HEK293 (cell line): Measurements from ENCODE around the gene KLF7.

Experiments
- CTCF ChIA-PET: fragments of 350-600 bp; formaldehyde crosslinking; extraction: SDS; loops from one replicate; lab custom pipeline; 2021; ENCODE audit warnings: antibody characterized with exemption; lab: Yijun Ruan, JAX
- POLR2A ChIA-PET: fragments of 300-600 bp; formaldehyde crosslinking; extraction: SDS; loops from one replicate; lab custom pipeline; 2020; ENCODE audit warnings: antibody characterized with exemption, inconsistent platforms; lab: Yijun Ruan, JAX
- H3K27ac ChIP-seq: fragments of 200-500 bp; sonication (Bioruptor generic); 2 replicates; pipeline ENCODE4 v1.5.1; 2014; ENCODE audit warnings: low read depth, low read length, control low read depth, inconsistent platforms; ENCODE audit errors: extremely low read depth
- H3K36me3 ChIP-seq, 2 experiments: fragments of 200-500 bp in 1 of 2; sonication (Bioruptor generic) in 1 of 2; 1 replicate in 1 of 2; 2 replicates in 1 of 2; pipeline ENCODE4 v1.5.1; 2014 to 2017; ENCODE audit warnings: inconsistent platforms in 2 of 2, low read length in 2 of 2; ENCODE audit not compliant: control insufficient read depth in 2 of 2, insufficient read depth in 1 of 2
- H3K4me1 ChIP-seq: fragments of 200-500 bp; sonication (Bioruptor generic); 2 replicates; pipeline ENCODE4 v1.5.1; 2014; ENCODE audit warnings: mild to moderate bottlenecking, low read length, inconsistent platforms; ENCODE audit not compliant: control insufficient read depth, insufficient read depth
- H3K4me3 ChIP-seq: 2 replicates; pipeline ENCODE4 v1.5.1; 2011; ENCODE audit warnings: low read depth, mild to moderate bottlenecking, control low read depth, low read length, moderate library complexity
- H3K9me3 ChIP-seq: fragments of 200-500 bp; sonication (Bioruptor generic); 2 replicates; pipeline ENCODE4 v1.5.1; 2014; ENCODE audit warnings: low read depth, low read length, inconsistent platforms; ENCODE audit not compliant: control insufficient read depth, insufficient read depth
- AEBP2 ChIP-seq: fragments of 450-650 bp; formaldehyde crosslinking; IDR thresholded peaks from 2 replicates; pipeline ENCODE4 v1.5.1; 2016; ENCODE audit warnings: missing biosample characterization, missing genetic modification characterization, borderline replicate concordance
- IKZF3 ChIP-seq: fragments of 450-650 bp; IDR thresholded peaks from 2 replicates; pipeline ENCODE4 v1.5.0; 2018; ENCODE audit warnings: missing biosample characterization, mild to moderate bottlenecking, missing genetic modification characterization, moderate library complexity
- KLF1 ChIP-seq: fragments of 450-650 bp; formaldehyde crosslinking; IDR thresholded peaks from 2 replicates; pipeline ENCODE4 v1.5.1; 2016; ENCODE audit warnings: missing biosample characterization, missing genetic modification characterization
- MYNN ChIP-seq: fragments of 450-650 bp; formaldehyde crosslinking; IDR thresholded peaks from 2 replicates; pipeline ENCODE4 v1.5.1; 2016; ENCODE audit warnings: missing biosample characterization, missing genetic modification characterization, borderline replicate concordance
- MZF1 ChIP-seq: fragments of 450-650 bp; formaldehyde crosslinking; IDR thresholded peaks from 2 replicates; pipeline ENCODE4 v1.5.1; 2017; ENCODE audit warnings: missing biosample characterization, missing genetic modification characterization, borderline replicate concordance
- PRDM4 ChIP-seq: fragments of 450-650 bp; formaldehyde crosslinking; IDR thresholded peaks from 2 replicates; pipeline ENCODE4 v1.5.1; 2017; ENCODE audit warnings: missing biosample characterization, missing genetic modification characterization
- SCRT2 ChIP-seq: fragments of 450-650 bp; formaldehyde crosslinking; IDR thresholded peaks from 2 replicates; pipeline ENCODE4 v1.5.1; 2016; ENCODE audit warnings: missing biosample characterization, missing genetic modification characterization
- ZBTB17 ChIP-seq: fragments of 450-650 bp; formaldehyde crosslinking; IDR thresholded peaks from 2 replicates; pipeline ENCODE4 v1.5.1; 2016; ENCODE audit warnings: missing biosample characterization, missing genetic modification characterization
- ZBTB44 ChIP-seq: fragments of 450-650 bp; IDR thresholded peaks from 2 replicates; pipeline ENCODE4 v1.5.1; 2018; ENCODE audit warnings: missing biosample characterization, mild to moderate bottlenecking, missing genetic modification characterization
- ZBTB48 ChIP-seq: fragments of 450-650 bp; formaldehyde crosslinking; IDR thresholded peaks from 2 replicates; pipeline ENCODE4 v1.5.1; 2016; ENCODE audit warnings: missing biosample characterization, missing genetic modification characterization
- ZBTB7A ChIP-seq: fragments of 450-650 bp; formaldehyde crosslinking; IDR thresholded peaks from 2 replicates; pipeline ENCODE4 v1.5.1; 2016; ENCODE audit warnings: low read depth, missing biosample characterization, missing genetic modification characterization
- ZFP41 ChIP-seq: fragments of 450-650 bp; formaldehyde crosslinking; IDR thresholded peaks from 2 replicates; pipeline ENCODE4 v1.5.1; 2016; ENCODE audit warnings: missing biosample characterization, missing genetic modification characterization, borderline replicate concordance
- ZNF2 ChIP-seq: fragments of 450-650 bp; formaldehyde crosslinking; IDR thresholded peaks from 2 replicates; pipeline ENCODE4 v1.5.1; 2016; ENCODE audit warnings: missing biosample characterization, missing genetic modification characterization
- ZNF223 ChIP-seq: fragments of 450-650 bp; formaldehyde crosslinking; IDR thresholded peaks from 2 replicates; pipeline ENCODE4 v1.5.1; 2016; ENCODE audit warnings: missing biosample characterization, missing genetic modification characterization
- ZNF239 ChIP-seq: fragments of 450-650 bp; formaldehyde crosslinking; IDR thresholded peaks from 2 replicates; pipeline ENCODE4 v1.5.1; 2016; ENCODE audit warnings: missing biosample characterization, missing genetic modification characterization
- ZNF248 ChIP-seq: fragments of 450-650 bp; formaldehyde crosslinking; IDR thresholded peaks from 2 replicates; pipeline ENCODE4 v1.5.1; 2017; ENCODE audit warnings: missing biosample characterization, missing genetic modification characterization
- ZNF302 ChIP-seq: fragments of 450-650 bp; formaldehyde crosslinking; IDR thresholded peaks from 2 replicates; pipeline ENCODE4 v1.5.1; 2016; ENCODE audit warnings: missing biosample characterization, missing genetic modification characterization, low read depth
- ZNF354C ChIP-seq: fragments of 450-650 bp; formaldehyde crosslinking; IDR thresholded peaks from 2 replicates; pipeline ENCODE4 v1.5.1; 2016; ENCODE audit warnings: missing biosample characterization, missing genetic modification characterization, low read depth, borderline replicate concordance
- ZNF394 ChIP-seq: fragments of 450-650 bp; formaldehyde crosslinking; IDR thresholded peaks from 2 replicates; pipeline ENCODE4 v1.5.1; 2016; ENCODE audit warnings: missing biosample characterization, missing genetic modification characterization, mild to moderate bottlenecking, moderate library complexity, borderline replicate concordance
- ZNF558 ChIP-seq: fragments of 450-650 bp; formaldehyde crosslinking; IDR thresholded peaks from 2 replicates; pipeline ENCODE4 v1.5.1; 2016; ENCODE audit warnings: missing biosample characterization, missing genetic modification characterization
- ZNF596 ChIP-seq: fragments of 450-650 bp; IDR thresholded peaks from 2 replicates; pipeline ENCODE4 v1.5.0; 2018; ENCODE audit warnings: missing biosample characterization, mild to moderate bottlenecking, missing genetic modification characterization, moderate library complexity
- ZNF626 ChIP-seq: fragments of 450-650 bp; sonication (Bioruptor Pico); formaldehyde crosslinking; IDR thresholded peaks from 2 replicates; pipeline ENCODE4 v1.5.1; 2018; ENCODE audit warnings: missing biosample characterization, missing genetic modification characterization, inconsistent platforms
- ZNF664 ChIP-seq: fragments of 450-650 bp; formaldehyde crosslinking; IDR thresholded peaks from 2 replicates; pipeline ENCODE4 v1.5.1; 2016; ENCODE audit warnings: missing biosample characterization, missing genetic modification characterization
- ZNF776 ChIP-seq: fragments of 450-650 bp; formaldehyde crosslinking; IDR thresholded peaks from 2 replicates; pipeline ENCODE4 v1.5.0; 2017; ENCODE audit warnings: missing biosample characterization, missing genetic modification characterization, borderline replicate concordance
- ZNF830 ChIP-seq: fragments of 450-650 bp; IDR thresholded peaks from 2 replicates; pipeline ENCODE4 v1.5.0; 2018; ENCODE audit warnings: missing biosample characterization, missing genetic modification characterization, low read depth, mild to moderate bottlenecking, moderate library complexity
- ZSCAN4 ChIP-seq: fragments of 450-650 bp; formaldehyde crosslinking; IDR thresholded peaks from 2 replicates; pipeline ENCODE4 v1.5.1; 2017; ENCODE audit warnings: missing biosample characterization, missing genetic modification characterization
- ZSCAN5A ChIP-seq: fragments of 450-650 bp; formaldehyde crosslinking; IDR thresholded peaks from 2 replicates; pipeline ENCODE4 v1.5.1; 2016; ENCODE audit warnings: missing biosample characterization, missing genetic modification characterization

The KLF7 gene

GRCh38 chr2:207165121-207166038, at the start of gene KLF7:
KLF7 (minus strand) TSS chr2:207165948; CDS start chr2:207165568, 380 bp downstream.
- H3K36me3 ChIP-seq, result no peaks in the 10 kb centered on the region
- H3K4me1 ChIP-seq, result peaks cover 6% of the 10 kb centered on the region
- H3K4me3 ChIP-seq, result peak within 1 kb of the TSS; percentile 66
- H3K27ac ChIP-seq, result peak within 1 kb of the TSS; percentile 99
- POLR2A ChIA-PET, result interaction anchor here (0.5 to 2.5 kb wide), 21 partner anchors 11 to 546 kb away, joined by 3 to 10 read pairs (median 4); partner anchors contain the start of genes CCNYL1 and METTL21A
- CTCF ChIA-PET, result interaction anchor here (0.7 to 1.0 kb wide), 3 partner anchors 121 to 307 kb away, joined by 3 to 4 read pairs (median 4); no protein-coding TSS in a partner anchor
- no peaks in the 10 kb centered on the region for H3K9me3 ChIP-seq
- TF ChIP-seq ZBTB48 (tag by site-specific recombination), result peak; percentile 63
- 0 out of 2 replicates have a peak, but pooled peaks have one; percentile 19 for TF ChIP-seq ZNF2 (tag by site-specific recombination)
- TF ChIP-seq MZF1 (tag by site-specific recombination), result peak; percentile 80; the same call in 1 of the 2 replicates
- no peak for TF ChIP-seq ZSCAN5A (tag by site-specific recombination)
- no peak for TF ChIP-seq ZNF223 (tag by site-specific recombination)
- no peak for TF ChIP-seq ZNF776 (tag by site-specific recombination)
- TF ChIP-seq ZNF248 (tag by site-specific recombination), result no peak
- no peak for TF ChIP-seq ZNF664 (tag by site-specific recombination)
- TF ChIP-seq ZNF302, result no peak
- no peak for TF ChIP-seq ZNF239 (tag by site-specific recombination)
- TF ChIP-seq MYNN (tag by site-specific recombination), result no peak
- TF ChIP-seq ZNF830 (tag by site-specific recombination), result no peak
- no peak for TF ChIP-seq ZSCAN4 (tag by site-specific recombination)
- no peak for TF ChIP-seq ZBTB7A (tag by site-specific recombination)
- TF ChIP-seq ZNF394 (tag by site-specific recombination), result no peak
- TF ChIP-seq ZBTB44 (tag by site-specific recombination), result peak; percentile 87
- peak; percentile 81 for TF ChIP-seq PRDM4 (tag by site-specific recombination)
- 0 out of 2 replicates have a peak, but pooled peaks have one; percentile 50 for TF ChIP-seq IKZF3 (tag by site-specific recombination)
- peak; percentile 61; the same call in 1 of the 2 replicates for TF ChIP-seq ZNF596 (tag by site-specific recombination)
- no peak for TF ChIP-seq AEBP2
- no peak for TF ChIP-seq ZNF354C (tag by site-specific recombination)
- no peak for TF ChIP-seq SCRT2
- TF ChIP-seq ZBTB17 (tag by site-specific recombination), result peak; percentile 95
- TF ChIP-seq ZNF558 (tag by site-specific recombination), result no peak
- no peak for TF ChIP-seq ZNF626 (tag by site-specific recombination)
- TF ChIP-seq KLF1 (tag by site-specific recombination), result no peak
- no peak for TF ChIP-seq ZFP41
